ENCODE results near the gene CDKN2B.
"Not testable (repeated sequence)": the region's sequence is repeated elsewhere in the genome, so short reads cannot be mapped to it uniquely, and the experiment has no call there.

CDKN2B gene

DNA sequence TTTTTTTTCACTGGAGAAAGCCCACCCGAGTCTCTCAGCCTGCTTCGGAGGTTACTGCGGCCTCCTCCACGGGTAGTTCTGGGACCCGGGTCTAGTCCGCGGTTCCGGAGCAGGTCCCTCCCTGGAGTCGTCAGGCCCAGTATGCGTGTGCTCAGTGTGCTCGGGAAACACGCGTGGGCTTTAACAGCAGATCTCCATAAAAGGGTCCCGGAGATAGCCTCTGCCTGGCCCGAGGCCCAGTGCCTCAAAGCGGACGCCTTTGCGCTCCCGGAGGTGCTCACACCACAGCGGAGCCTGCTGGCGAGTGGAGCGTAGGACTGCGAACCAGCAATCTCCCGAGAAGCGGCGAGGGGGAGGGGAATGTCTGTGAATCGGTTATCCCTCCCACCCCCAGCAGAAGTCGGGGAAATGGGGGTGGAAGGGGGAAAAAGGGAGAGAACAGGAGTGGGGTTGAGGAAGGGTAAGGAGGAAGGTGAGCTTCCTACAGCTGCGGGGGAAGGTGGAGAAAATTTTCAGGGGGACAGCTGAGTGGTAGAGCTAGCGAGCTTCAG is 43.6 kb downstream of the CDKN2B start:
- in situ Hi-C loops (cut with MboI; ENCODE audit: low sequenced_read_pairs, unreplicated experiment): no loop called here
- TF ChIP-seq, protein P1, sequence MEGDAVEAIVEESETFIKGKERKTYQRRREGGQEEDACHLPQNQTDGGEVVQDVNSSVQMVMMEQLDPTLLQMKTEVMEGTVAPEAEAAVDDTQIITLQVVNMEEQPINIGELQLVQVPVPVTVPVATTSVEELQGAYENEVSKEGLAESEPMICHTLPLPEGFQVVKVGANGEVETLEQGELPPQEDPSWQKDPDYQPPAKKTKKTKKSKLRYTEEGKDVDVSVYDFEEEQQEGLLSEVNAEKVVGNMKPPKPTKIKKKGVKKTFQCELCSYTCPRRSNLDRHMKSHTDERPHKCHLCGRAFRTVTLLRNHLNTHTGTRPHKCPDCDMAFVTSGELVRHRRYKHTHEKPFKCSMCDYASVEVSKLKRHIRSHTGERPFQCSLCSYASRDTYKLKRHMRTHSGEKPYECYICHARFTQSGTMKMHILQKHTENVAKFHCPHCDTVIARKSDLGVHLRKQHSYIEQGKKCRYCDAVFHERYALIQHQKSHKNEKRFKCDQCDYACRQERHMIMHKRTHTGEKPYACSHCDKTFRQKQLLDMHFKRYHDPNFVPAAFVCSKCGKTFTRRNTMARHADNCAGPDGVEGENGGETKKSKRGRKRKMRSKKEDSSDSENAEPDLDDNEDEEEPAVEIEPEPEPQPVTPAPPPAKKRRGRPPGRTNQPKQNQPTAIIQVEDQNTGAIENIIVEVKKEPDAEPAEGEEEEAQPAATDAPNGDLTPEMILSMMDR (IDR thresholded peaks at IDR 0.05; ENCODE audit: borderline replicate concordance, control extremely low read depth, extremely low read depth, insufficient read depth, missing control alignments): peak; percentile 45
- DNase-seq (ENCODE audit: low spot score): peak; percentile 78

DNA sequence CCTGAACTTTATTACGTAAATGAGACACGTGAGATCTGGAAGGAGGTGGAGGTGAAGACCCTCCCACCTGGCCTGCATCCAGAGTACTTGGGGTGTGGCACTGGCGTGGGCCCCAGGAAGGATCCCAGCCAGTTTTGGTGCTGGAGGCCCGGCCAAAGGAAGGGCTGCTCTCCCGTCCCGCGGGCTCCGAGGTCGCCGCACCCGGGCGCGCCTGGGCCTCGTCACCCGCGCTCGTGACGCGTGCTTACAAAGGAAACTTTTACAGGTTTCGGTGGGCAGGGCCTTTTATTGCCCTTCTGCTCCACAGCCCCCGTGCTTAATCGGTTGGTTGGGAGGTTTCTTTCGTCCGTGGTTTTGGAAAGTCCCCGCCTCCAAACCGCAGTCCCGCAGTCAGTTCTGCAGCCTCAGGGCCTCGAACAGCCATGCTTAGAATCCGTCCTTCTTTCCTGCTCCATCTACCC is 44.1 kb downstream of the CDKN2B start:
- in situ Hi-C loops (cut with MboI; ENCODE audit: low sequenced_read_pairs, unreplicated experiment): no loop called here
- DNase-seq (ENCODE audit: low spot score): peak; percentile 69
- TF ChIP-seq, protein P1 (IDR thresholded peaks at IDR 0.05; ENCODE audit: borderline replicate concordance, control extremely low read depth, extremely low read depth, insufficient read depth, missing control alignments): no peak

DNA sequence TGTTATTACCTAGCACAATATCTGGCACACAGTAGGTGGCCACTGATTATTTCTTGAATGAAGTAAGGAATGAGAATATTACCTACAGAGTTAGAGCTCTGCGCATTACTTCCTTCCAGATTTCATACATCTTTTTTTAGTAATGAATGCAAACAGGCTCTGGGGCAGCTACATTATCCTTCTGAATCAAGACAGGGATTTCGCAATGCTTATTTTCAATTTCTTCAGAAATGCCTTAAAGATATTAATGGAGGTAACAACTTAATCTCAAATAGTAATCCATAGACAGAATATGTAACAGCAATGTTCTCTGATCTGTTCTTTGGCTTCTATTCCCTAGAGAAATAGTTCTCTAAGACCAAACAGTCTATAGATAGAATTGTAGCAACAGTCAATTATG is 47.5 kb downstream of the CDKN2B start:
- TF ChIP-seq, protein P1 (IDR thresholded peaks at IDR 0.05; ENCODE audit: borderline replicate concordance, control extremely low read depth, extremely low read depth, insufficient read depth, missing control alignments): no peak
- no peak for DNase-seq (ENCODE audit: low spot score)
- in situ Hi-C loops (cut with MboI; ENCODE audit: low sequenced_read_pairs, unreplicated experiment): no loop called here

DNA sequence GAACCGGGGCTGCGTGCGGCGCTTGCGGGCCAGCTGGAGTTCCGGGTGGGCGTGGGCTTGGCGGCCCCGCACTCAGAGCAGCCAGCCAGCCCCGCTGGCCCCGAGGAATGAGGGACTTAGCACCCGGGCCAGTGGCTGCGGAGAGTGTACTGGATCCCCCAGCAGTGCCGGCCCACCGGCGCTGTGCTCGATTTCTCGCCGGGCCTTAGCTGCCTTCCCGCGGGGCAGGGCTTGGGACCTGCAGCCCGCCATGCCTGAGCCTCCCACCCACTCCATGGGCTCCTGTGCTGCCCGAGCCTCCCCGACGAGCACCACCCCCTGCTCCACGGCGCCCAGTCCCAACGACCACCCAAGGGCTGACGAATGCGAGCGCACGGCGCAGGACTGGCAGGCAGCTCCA is 49.8 kb downstream of the CDKN2B start:
- in situ Hi-C loops (cut with MboI; ENCODE audit: low sequenced_read_pairs, unreplicated experiment); DNase-seq (ENCODE audit: low spot score): not testable (repeated sequence)

DNA sequence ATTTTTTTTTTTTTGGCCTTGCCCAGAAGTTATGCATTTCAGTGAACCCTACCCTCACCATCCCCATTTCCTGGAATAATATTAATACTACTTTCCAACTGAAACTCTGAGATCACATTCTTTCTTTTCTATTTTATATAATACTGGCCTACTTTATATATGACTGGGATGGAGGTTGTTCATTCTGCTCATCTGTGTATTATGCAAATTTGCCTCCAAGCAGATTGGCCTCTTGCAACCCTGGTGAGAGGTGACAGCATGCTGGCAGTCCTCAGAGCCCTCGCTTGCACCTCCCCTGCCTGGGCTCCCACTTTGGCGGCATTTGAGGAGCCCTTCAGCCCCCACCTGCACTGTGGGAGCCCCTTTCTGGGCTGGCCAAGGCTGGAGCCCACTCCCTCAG is 50.3 kb downstream of the CDKN2B start:
- in situ Hi-C loops (cut with MboI; ENCODE audit: low sequenced_read_pairs, unreplicated experiment): no loop called here
- TF ChIP-seq, protein P1 (IDR thresholded peaks at IDR 0.05; ENCODE audit: borderline replicate concordance, control extremely low read depth, extremely low read depth, insufficient read depth, missing control alignments): no peak

More for the DNA sequence above, 50.3 kb downstream of the CDKN2B start:
- DNase-seq (ENCODE audit: low spot score): no peak

Measured in GM13976 (cell line).